Adipose tissue (tissue), 3 donors: ENCODE results near the gene CENPW. TPM values are rescaled to one million over a fixed set of nuclear protein-coding genes. Genes with fewer than 3 reads are reported as not detected.

Experiments used
- H3K27ac ChIP-seq: one replicate; pipeline ENCODE4 v1.5.1; 2013; ENCODE audit warnings: low read depth, low read length
- WGBS, 3 donors: extraction: QIAGEN DNeasy Blood & Tissue Kit; methylation state at CpG; one replicate each; pipeline ENCODE4 v1.1.7; 2013; 5-methylcytosine and 5-hydroxymethylcytosine counted together
- polyA plus RNA-seq, 3 donors: library from polyadenylated mRNA; stranded (reverse); fragments of 200-250 nt; gene quantifications; one replicate each; pipeline ENCODE4 v1.2.3, GENCODE V29; 2013
- donor health status: healthy with polysubstance abuse.
- donor health status: Bipolar disorder and iron deficiency.
- donor health status: healthy.

Gene CENPW
- polyA plus RNA-seq, 3 donors: 2.0 to 12.0 (median 3.6) TPM

DNA sequence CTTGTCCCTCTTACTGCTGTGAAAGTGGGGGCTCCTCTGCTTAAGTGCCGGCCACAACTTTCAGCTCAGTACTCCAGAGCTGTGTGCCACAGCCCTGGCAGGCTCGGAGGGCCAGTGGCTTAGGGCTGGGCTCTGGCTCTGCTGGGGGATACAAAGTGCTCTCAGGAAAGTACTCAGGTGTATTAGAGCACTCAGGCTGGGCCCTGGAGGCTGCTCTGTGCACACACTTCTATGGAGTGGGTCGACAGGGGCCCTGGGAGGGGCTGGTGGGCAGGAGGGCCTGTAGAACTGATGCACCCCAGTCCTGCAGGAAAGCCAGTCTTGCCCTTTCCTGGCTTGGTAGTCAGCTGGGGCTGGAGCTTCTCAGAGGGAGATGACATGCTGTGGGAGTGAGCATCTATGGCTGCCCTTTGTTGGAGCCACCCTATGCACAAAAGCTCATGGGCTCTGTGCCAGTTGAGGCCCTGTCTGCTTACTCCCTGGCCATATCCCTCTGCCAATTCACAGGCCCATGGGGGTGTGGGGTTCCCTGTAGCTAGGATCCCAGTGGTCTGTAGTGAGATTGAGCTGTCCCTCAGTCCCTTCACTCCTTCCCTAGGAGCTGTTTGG, 22.0 kb downstream of the CENPW start:
- 91 to 94% (median 92%) methylated on average over 3 of the region's 3 CpGs for WGBS, 3 donors
- H3K27ac ChIP-seq: no peak overlapping the region

DNA sequence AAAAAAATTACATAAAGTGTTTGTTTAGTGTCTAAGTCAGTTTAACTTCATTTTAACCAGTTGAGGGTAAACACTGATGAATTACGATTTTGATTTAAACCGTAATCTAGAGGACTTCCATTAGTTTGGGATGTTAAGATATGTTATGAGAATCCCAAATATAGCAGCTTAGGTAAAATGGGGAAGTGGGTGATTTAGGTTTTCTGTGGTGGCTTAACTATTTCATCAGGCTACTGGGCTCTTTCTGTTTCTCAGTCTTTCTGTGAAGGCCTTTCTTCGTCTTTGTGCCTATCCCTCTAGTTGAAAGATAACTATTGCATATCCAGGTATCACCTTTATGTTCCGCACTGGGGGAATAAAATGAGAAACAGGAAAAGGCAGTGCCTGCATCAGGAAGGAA, 27.9 kb downstream of the CENPW start:
- no peak overlapping the region for H3K27ac ChIP-seq
- 78 to 87% (median 78%) methylated on average over 4 of the region's 4 CpGs for WGBS, 3 donors

DNA sequence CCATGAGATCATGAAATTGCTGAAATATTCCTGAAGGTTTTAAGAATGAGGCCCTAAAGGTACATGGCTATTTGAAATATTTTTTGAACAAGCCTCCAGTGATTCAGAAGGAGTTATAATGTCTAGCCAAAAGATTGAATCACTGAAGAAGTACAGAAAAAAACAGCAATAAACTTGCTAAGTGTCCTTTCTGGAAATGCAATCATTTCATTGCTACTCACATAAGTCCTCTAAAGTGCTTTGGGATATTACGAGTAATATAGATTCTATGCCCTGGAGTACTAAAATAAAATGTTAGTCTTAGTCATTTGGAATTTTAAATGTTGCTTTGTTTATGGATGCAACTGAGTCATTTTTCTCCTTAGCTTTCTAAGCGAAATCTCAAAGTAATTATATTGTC, 32.7 kb downstream of the CENPW start:
- WGBS, 3 donors: 96% methylated on average over 2 of the region's 2 CpGs
- H3K27ac ChIP-seq: no peak overlapping the region

DNA sequence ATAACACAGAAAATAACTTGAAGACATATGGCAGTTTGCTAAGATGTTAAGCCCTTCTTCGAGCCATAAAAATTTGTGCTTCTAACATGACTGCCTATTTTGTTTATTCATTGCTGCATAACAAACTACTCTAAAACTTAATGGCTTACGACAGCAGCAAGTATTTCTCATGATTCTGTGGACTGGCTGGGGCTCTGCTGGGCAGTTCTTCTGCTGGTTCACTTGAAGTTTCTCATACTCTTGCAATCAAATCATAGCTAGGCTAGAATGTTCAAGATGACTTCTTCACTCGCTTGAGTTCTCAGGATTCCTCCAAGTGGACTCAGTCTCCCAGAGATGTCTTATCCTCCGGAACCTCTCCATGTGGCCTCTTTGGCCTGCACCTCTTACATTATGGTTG, 33.4 kb downstream of the CENPW start:
- no peak overlapping the region for H3K27ac ChIP-seq
- WGBS, 3 donors: 95 to 97% (median 96%) methylated on average over 4 of the region's 4 CpGs

DNA sequence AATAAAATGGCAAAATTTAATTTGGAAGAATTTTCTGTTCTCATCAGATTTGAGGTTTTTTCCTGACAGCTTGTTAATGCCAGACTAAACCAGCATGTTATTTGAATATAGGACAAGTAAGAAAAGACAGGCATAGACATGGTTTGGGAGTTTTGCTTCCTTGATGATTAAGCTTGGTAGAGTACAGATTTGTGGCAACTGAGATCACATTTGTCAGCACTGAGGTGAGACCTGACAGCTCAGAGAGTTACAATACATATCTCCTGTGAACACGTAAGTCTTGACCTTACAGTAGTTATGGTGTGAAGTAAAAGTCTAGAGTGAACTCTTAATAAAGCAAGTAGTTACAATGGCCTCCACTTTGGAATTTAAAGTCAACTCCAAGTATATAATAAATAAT, 34.5 kb downstream of the CENPW start:
- no peak overlapping the region for H3K27ac ChIP-seq
- 94 to 100% (median 97%) methylated on average over 1 of the region's 1 CpG for WGBS, 3 donors

DNA sequence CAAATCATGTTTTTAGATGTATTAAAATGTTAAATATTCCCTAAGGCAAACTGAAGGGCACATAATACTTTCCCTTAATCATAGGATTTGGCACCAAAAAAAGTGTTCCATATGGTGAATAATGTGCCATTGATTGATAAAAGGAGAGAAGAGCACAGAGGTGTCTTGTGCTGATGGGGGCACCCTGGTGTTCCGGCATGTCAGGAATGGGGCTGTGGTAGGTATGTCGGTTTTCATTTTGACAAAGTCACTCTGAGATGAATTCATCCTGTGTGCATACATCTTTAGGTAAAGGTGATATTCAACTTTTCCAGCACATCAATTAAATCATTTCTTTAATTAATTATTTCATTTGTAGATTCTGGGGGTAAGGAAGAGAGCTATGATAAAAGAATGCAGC, 36.8 kb downstream of the CENPW start:
- 85 to 96% (median 94%) methylated on average over 2 of the region's 2 CpGs for WGBS, 3 donors
- no peak overlapping the region for H3K27ac ChIP-seq

DNA sequence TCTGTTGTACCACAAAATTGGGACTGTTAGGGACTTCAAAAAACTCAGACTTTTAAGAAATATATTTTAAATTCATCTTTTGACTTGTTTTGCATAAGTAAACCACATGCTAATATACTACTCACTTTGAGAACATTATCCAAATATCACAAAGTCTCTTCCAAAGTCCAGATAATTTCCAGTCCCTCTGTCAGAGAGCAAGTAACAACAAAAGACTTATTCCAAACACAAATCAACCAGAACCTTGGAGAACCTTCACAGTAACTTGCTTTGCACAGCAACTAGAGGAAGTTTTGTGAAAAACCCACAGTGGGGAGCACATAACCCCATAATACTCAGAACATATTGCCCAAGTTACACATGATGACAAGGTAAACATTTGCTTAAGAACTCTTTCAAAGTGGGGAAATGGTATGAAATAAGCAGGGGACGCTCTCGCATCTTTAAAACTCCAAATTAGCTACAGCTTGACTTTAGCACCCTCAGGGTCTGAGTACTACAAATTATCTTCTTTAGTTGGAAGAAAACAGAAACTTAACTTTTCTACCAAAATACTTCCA, 37.8 kb downstream of the CENPW start:
- no peak overlapping the region for H3K27ac ChIP-seq
- 81 to 96% (median 93%) methylated on average over 2 of the region's 2 CpGs for WGBS, 3 donors

DNA sequence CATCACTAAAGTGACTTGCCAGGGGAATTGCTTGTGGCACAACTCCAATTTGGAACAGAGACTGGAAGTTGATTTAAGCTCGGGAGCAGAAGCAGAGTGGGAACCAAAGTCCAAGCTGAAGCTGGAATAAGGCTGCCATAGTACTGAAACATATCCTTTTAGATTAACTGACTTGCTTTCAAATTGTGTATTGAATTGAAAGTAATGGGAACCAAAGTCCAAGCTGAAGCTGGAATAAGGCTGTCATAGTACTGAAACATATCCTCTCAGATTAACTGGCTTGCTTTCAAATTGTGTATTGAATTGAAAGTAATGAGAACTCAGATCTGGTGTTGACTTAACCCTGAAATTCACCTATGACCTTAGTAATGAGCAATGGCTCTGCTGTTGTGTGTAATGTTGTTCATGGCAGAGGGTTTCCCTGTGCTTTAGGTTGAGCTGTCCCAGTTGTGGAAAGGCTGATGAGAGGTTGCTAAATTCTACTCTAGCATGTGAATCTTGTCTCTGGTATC, 40.2 kb downstream of the CENPW start:
- WGBS, 3 donors: 37 to 54% (median 38%) methylated on average over 1 of the region's 1 CpG
- H3K27ac ChIP-seq: no peak overlapping the region

DNA sequence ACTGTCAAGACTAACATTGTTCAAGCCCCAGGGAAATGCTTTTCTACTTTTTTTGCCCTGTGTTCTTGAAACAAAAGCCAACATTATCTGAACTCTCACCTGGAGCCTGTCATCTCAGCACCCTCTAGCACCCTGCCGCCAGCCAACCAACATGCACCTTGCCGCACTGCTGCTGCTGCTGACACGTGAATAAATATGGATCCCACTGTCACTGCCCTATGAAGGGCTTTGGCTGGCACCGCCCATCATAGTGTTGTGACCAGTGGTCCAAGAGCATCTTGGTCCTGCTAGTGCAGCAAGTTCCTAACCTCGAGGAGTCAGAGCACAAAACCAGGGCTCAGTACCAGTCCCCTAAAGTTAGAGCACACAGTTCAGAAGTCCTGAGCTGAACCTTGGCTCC, 41.6 kb downstream of the CENPW start:
- 93 to 97% (median 97%) methylated on average over 5 of the region's 5 CpGs for WGBS, 3 donors
- H3K27ac ChIP-seq: no peak overlapping the region

DNA sequence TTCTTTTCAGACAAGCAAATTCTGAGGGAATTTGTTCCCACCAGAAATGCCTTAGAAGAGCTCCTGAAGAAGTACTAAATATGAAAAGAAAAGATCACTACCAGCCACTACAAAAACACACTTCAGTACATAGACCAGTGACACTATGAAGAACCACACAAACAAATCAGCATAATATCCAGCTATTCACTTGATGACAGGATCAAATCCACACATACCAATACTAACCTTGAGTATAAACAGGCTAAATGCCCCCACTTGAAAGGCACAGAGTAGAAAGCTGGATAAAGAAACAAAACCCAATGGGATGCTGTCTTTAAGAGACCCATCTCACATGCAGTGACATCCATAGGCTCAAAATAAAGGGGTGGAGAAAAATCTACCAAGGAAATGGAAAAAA, 43.3 kb downstream of the CENPW start:
- H3K27ac ChIP-seq: no peak overlapping the region

DNA sequence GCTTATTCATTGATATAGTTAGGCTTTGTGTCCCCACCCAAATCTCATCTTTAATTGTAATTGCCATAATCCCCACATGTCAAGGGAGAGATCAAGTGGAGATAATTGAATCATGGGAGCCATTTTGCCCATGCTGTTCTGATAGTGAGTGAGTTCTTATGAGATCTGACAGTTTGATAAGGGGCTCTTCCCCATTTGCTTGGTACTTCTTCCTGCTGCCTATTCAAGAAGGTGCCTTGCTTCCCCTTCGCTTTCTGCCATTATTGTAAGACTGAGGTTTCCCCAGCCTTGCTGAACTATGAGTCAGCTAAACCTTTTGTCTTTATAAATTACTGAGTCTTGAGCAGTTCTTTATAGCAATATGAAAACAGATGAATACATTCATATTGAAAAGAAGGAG, 45.6 kb downstream of the CENPW start:
- 88 to 96% (median 92%) methylated on average over 1 of the region's 1 CpG for WGBS, 3 donors
- no peak overlapping the region for H3K27ac ChIP-seq

DNA sequence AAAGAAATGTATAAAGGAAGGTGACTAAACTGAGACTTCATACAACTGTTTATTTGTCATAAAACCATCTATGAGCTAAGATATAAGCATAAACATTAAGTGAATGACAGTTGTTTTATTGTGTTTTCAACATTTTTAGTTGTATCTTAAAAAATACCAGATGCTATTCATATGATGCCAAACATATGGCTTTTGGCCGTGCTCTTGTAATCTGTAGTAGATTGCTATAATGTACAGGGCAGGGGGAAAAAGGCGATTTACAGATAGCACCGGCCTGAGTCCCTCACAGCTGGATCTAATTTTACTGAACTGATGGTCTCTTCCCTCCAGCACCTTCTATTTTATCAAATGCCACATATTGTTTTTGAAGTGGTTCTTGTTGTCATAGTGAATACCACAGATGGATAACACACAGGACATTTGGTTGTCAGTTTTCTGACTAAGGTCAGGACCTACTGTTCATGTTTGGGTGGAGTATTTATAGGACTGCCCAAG, 48.2 kb downstream of the CENPW start:
- 60 to 72% (median 65%) methylated on average over 3 of the region's 3 CpGs for WGBS, 3 donors
- no peak overlapping the region for H3K27ac ChIP-seq

DNA sequence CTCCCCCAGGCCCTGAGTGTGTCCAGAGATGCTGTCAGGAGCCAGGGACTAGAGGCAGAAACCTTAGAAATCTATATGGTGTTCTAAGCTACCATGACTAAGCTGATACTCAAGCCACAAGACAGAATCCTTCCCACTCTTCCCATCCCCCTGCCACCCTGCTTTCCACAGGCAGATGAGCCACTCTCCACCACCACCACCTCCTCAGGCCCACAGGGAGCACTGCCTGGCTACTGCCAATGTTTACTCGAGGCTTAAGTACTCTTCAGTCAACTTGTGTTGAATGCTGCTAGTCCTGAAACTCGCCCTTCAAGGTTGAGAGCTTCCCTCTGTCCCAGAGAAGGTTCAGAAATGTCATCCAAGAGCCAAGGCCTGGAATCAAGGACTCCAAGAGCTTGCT, 56.2 kb downstream of the CENPW start:
- WGBS, 3 donors: 39 to 75% (median 71%) methylated on average over 2 of the region's 2 CpGs
- no peak overlapping the region for H3K27ac ChIP-seq
